Measurements from ENCODE around the gene ETNK2. TPM values are rescaled to one million over a fixed set of nuclear protein-coding genes. Genes with fewer than 3 reads are reported as not detected.

Gene ETNK2
- total RNA-seq, 1 donor from 2014 or later: 7.2 TPM

GRCh38 chr1:204147406-204148383, 4.1 kb downstream of the ETNK2 start:
- no peak for DNase-seq (ENCODE audit: low spot score)

DNA sequence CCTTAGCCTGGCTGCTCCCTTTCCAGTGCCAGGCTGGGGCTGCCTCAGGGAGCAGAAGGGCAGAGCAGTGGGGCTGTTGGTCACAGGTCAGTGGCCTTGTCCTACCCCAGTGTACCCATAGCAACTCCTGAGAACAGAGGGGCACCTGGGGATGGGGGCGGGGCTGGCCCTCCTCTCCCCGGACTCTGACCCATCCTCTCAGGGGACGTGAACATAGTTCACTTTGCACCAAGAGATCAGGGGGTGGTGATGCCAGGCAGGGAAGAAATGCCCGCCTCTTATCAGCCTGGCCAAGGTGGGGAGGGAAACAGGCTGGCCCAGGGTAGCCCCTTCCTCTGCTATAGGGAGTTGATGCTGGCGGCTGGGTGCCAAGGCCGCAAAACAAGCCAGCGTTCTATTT, 4.9 kb downstream of the ETNK2 start:
- no peak for DNase-seq (ENCODE audit: low spot score)

- DNase-seq (ENCODE audit: low spot score): no peak
These were observed 5.5 kb downstream of the ETNK2 start for GRCh38 chr1:204146309-204146708.

GRCh38 chr1:204145033-204145504, 6.8 kb downstream of the ETNK2 start:
- DNase-seq (ENCODE audit: low spot score): no peak

GRCh38 chr1:204143276-204144041, 8.4 kb downstream of the ETNK2 start:
- DNase-seq (ENCODE audit: low spot score): no peak

- no peak for DNase-seq (ENCODE audit: low spot score)
These were observed 9.5 kb downstream of the ETNK2 start for GRCh38 chr1:204142032-204142974.

GRCh38 chr1:204141131-204141530, 10.7 kb downstream of the ETNK2 start:
- DNase-seq (ENCODE audit: low spot score): no peak

- no peak for DNase-seq (ENCODE audit: low spot score)
These were observed 11.9 kb downstream of the ETNK2 start for GRCh38 chr1:204139952-204140351.

DNA sequence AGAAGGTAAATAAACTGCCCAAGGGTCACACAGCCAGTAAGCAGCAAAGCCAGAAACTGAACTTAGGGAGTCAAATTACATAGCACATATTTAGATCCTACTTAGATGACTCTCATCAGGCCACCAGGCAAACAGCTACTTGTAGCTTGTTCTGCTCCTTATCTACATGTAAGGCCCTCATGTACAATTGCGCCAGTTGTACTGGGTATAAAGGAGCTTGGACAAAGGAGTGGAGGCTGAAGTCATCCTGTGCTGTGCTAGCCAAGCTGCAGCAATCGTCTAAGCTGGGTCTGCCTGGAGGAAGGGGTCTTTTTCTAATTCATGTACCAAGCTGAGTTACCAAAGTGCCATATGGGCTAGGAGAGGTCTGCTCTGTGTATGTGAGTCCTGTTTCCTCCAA, 12.8 kb downstream of the ETNK2 start:
- DNase-seq (ENCODE audit: low spot score): no peak

GRCh38 chr1:204136814-204137213, 15.0 kb downstream of the ETNK2 start:
- DNase-seq (ENCODE audit: low spot score): no peak

- no peak for DNase-seq (ENCODE audit: low spot score)
These were observed 17.7 kb downstream of the ETNK2 start for GRCh38 chr1:204134103-204134502.

- no peak for DNase-seq (ENCODE audit: low spot score)
These were observed 19.1 kb downstream of the ETNK2 start for GRCh38 chr1:204132718-204133117.

- no peak for DNase-seq (ENCODE audit: low spot score)
These were observed 19.9 kb downstream of the ETNK2 start for GRCh38 chr1:204131978-204132377.

GRCh38 chr1:204130981-204131892, 20.6 kb downstream of the ETNK2 start:
- peak; percentile 70 for DNase-seq (ENCODE audit: low spot score)

DNA sequence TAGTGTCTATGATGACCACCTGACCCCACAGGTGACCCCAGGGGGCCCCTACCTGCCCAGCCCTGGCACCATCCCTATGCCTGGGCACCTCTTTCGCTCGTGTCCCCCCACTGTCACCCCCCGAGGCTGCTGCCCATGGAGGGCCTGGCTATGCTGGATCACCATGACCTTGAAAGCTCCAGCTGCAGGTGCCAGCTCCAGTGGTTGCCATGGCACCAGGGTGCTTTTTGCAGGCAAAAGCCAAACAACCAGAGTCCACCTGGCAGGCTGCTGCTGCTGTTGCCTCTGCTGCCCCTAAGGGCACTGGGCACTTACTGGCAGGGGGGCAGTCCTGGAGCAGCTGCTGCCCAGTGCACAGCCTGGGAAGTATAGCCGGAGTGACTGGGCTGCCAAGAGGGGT, 21.7 kb downstream of the ETNK2 start:
- DNase-seq (ENCODE audit: low spot score): no peak

GRCh38 chr1:204128964-204129896, 22.6 kb downstream of the ETNK2 start:
- peak; percentile 78 for DNase-seq (ENCODE audit: low spot score)

DNA sequence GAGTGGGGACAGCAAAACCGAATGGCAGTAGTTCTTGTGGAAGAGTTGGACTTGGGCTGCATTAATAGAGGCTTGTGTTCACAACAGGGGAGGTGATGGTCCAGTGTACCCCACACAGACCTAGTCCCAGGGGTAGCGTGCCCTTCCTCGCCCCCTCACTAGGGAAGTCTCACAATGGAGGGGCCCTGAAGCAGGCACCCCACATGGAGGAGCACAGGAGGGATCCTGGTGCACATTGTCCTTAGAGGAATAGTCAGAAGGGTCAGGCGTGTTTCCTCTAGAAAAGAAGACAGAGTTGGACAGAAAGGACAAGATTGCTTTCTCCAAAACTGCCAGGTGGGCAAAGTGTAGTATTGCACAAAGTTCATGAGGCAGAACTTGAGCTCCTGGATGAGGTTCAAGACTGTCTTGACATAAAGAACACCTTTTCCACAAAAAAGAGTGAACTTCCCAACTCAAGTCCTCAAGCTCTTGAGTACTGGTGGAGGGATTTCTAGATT, 23.3 kb downstream of the ETNK2 start:
- DNase-seq (ENCODE audit: low spot score): no peak

- DNase-seq (ENCODE audit: low spot score): peak; percentile 59
These were observed 24.1 kb downstream of the ETNK2 start for GRCh38 chr1:204127597-204128242.

Data from umbilical cord (tissue), 2 donors.